Kidney epithelial cell (primary cell): ENCODE measurements around the gene KASH5. TPM values are rescaled to one million over a fixed set of nuclear protein-coding genes. Genes with fewer than 3 reads are reported as not detected.

Source experiments
- DNase-seq: peaks from one replicate; pipeline ENCODE4 v3.0.0-alpha.2; 2010; ENCODE audit warnings: low read depth
- H3K27me3 ChIP-seq: 2 replicates; pipeline ENCODE4 v1.6.0; 2011; ENCODE audit warnings: low read length; ENCODE audit not compliant: control insufficient read depth, insufficient read depth
- H3K36me3 ChIP-seq: 2 replicates; pipeline ENCODE4 v1.5.1; 2011; ENCODE audit warnings: low read length; ENCODE audit not compliant: control insufficient read depth, insufficient read depth
- H3K4me3 ChIP-seq: 2 replicates; pipeline ENCODE4 v1.5.1; 2011; ENCODE audit warnings: low read depth, mild to moderate bottlenecking, control low read depth, low read length
- CTCF ChIP-seq: IDR thresholded peaks from 2 replicates; pipeline ENCODE4 v1.5.1; 2011; ENCODE audit warnings: mild to moderate bottlenecking, moderate library complexity, low read length, control low read depth, inconsistent platforms; ENCODE audit not compliant: insufficient read depth, poor library complexity, severe bottlenecking
- total RNA-seq: library from RNA; depleted of rRNA; stranded (reverse); fragments of >200 nt; gene quantifications from 2 replicates; pipeline ENCODE4 v1.2.3, GENCODE V29; 2015

KASH5 gene, protein sequence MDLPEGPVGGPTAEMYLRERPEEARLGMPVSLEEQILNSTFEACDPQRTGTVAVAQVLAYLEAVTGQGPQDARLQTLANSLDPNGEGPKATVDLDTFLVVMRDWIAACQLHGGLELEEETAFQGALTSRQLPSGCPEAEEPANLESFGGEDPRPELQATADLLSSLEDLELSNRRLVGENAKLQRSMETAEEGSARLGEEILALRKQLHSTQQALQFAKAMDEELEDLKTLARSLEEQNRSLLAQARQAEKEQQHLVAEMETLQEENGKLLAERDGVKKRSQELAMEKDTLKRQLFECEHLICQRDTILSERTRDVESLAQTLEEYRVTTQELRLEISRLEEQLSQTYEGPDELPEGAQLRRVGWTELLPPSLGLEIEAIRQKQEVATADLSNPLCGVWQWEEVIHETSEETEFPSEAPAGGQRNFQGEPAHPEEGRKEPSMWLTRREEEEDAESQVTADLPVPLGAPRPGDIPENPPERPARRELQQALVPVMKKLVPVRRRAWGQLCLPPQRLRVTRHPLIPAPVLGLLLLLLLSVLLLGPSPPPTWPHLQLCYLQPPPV
- total RNA-seq, result 0.07 TPM in 1 of 2 replicates, not detected in the other

GRCh38 chr19:49387936-49388372 lies at the start of gene KASH5:
TSS of gene KASH5 (plus strand) at chr19:49388249. CDS start at chr19:49390884, 2,635 bp downstream.
- Histone ChIP-seq H3K36me3 (no peaks in the 10 kb centered on the region), H3K27me3 (peaks cover 22% of the 10 kb centered on the region), H3K4me3 (no peak within 1 kb of the TSS)
- DNase-seq, result no peak
- no peak for TF ChIP-seq CTCF

GRCh38 chr19:49338691-49339300 lies 49.3 kb upstream of the KASH5 start:
- Histone ChIP-seq H3K36me3 (peaks cover 1% of the 10 kb centered on the region), H3K27me3 (peaks cover 13% of the 10 kb centered on the region), H3K4me3 (peak overlapping the region; percentile 5)
- DNase-seq, result no peak
- TF ChIP-seq CTCF, result no peak

- TF ChIP-seq CTCF, result no peak
- DNase-seq, result peak; percentile 71
Observed at GRCh38 chr19:49339301-49340068, 48.6 kb upstream of the KASH5 start.

GRCh38 chr19:49340069-49340864 lies 47.8 kb upstream of the KASH5 start:
- TF ChIP-seq CTCF, result no peak
- Histone ChIP-seq H3K4me3 (no peak overlapping the region), H3K27me3 (peaks cover 13% of the 10 kb centered on the region), H3K36me3 (peaks cover 4% of the 10 kb centered on the region)
- no peak for DNase-seq

More at GRCh38 chr19:49339301-49340068, 48.6 kb upstream of the KASH5 start:
- Histone ChIP-seq H3K4me3 (peak overlapping the region; percentile 5), H3K36me3 (peaks cover 1% of the 10 kb centered on the region), H3K27me3 (peaks cover 13% of the 10 kb centered on the region)
